ENCODE data around the gene C9orf85. TPM values are rescaled to one million over a fixed set of nuclear protein-coding genes. Genes with fewer than 3 reads are reported as not detected.

Gene C9orf85
- total and polyA plus RNA-seq, 5 donors, result 6.3 to 8.3 (median 7.0) TPM

- no peak for ATAC-seq
- no peak overlapping the region for H3K27ac ChIP-seq (ENCODE audit: low read length)
- H3K9me3 ChIP-seq (ENCODE audit: control insufficient read depth, low read length), result no peaks in the 10 kb centered on the region
- H3K27me3 ChIP-seq (ENCODE audit: control insufficient read depth, insufficient read depth), result no peaks in the 10 kb centered on the region
- H3K4me3 ChIP-seq (ENCODE audit: low read length), result no peak overlapping the region
- DNase-seq, result no peak
- no peaks in the 10 kb centered on the region for H3K4me1 ChIP-seq (ENCODE audit: control insufficient read depth, insufficient read depth, low read length)
- intact Hi-C loops (cut with DNase I), result loop anchor here in 1 of 4 donors (10.0 kb wide), 1 partner anchor 218 kb away; no protein-coding TSS in a partner anchor
- WGBS, result 72% methylated on average over 3 of the region's 3 CpGs
These were observed 111.4 kb downstream of the C9orf85 start for GRCh38 chr9:72022841-72023240.

Other genes starting within 250 kb of the C9orf85 start
- 10 to 100 TPM; 26.4 to 66.9 (median 42.4) TPM for gene CEMIP2, start 143.1 kb upstream of the C9orf85 start, total RNA-seq
- 12.1 TPM for gene CEMIP2, start 143.1 kb upstream of the C9orf85 start, polyA plus RNA-seq
- 10 to 100 TPM in 3 of 4 donors, 1 to 10 TPM in 1; 8.4 to 11.4 (median 10.6) TPM for gene ABHD17B, start 446 bp upstream of the C9orf85 start, total RNA-seq
- gene ABHD17B, start 446 bp upstream of the C9orf85 start, polyA plus RNA-seq, result 4.8 TPM
- gene C9orf57, start 149.0 kb downstream of the C9orf85 start, total RNA-seq, result not detected
- gene C9orf57, start 149.0 kb downstream of the C9orf85 start, polyA plus RNA-seq, result not detected
- gene GDA, start 237.8 kb downstream of the C9orf85 start, total RNA-seq, result under 1 TPM in 2 of 4 donors, not detected in 2; 0.14 to 0.35 TPM
- 0.07 TPM for gene GDA, start 237.8 kb downstream of the C9orf85 start, polyA plus RNA-seq

Measured in right cardiac atrium (tissue), 5 donors.